NCI-H2081 (cell line): Measurements from ENCODE around the gene LMO1.

ENCODE experiments used
- DNase-seq, 2 experiments: peaks; one replicate each; lab custom pipeline; 2025; lab: John Stamatoyannopoulos, UW

Gene LMO1

GRCh38 chr11:8242499-8243280 lies 21.0 kb downstream of the LMO1 start:
- DNase-seq, result no peak

GRCh38 chr11:8242118-8242475 lies 21.6 kb downstream of the LMO1 start:
- DNase-seq, result no peak

GRCh38 chr11:8241373-8242117 lies 22.1 kb downstream of the LMO1 start:
- DNase-seq, result no peak

- DNase-seq, result no peak
These were observed 24.0 kb downstream of the LMO1 start for GRCh38 chr11:8239536-8240228.

- no peak for DNase-seq
These were observed 24.6 kb downstream of the LMO1 start for GRCh38 chr11:8239040-8239439.

GRCh38 chr11:8237453-8237852 lies 26.2 kb downstream of the LMO1 start:
- no peak for DNase-seq

- DNase-seq, result no peak
These were observed 27.8 kb downstream of the LMO1 start for GRCh38 chr11:8235925-8236324.

- no peak for DNase-seq
These were observed 28.8 kb downstream of the LMO1 start for GRCh38 chr11:8234910-8235309.

GRCh38 chr11:8234425-8234821 lies 29.3 kb downstream of the LMO1 start:
- DNase-seq, result no peak

GRCh38 chr11:8233691-8234424 lies 29.8 kb downstream of the LMO1 start:
- DNase-seq, result no peak

- DNase-seq, result no peak
These were observed 30.6 kb downstream of the LMO1 start for GRCh38 chr11:8232849-8233606.

- DNase-seq, result no peak
These were observed 31.3 kb downstream of the LMO1 start for GRCh38 chr11:8232414-8232813.

GRCh38 chr11:8231979-8232378 lies 31.7 kb downstream of the LMO1 start:
- no peak for DNase-seq

GRCh38 chr11:8230921-8231847 lies 32.5 kb downstream of the LMO1 start:
- DNase-seq, result no peak

GRCh38 chr11:8230178-8230859 lies 33.4 kb downstream of the LMO1 start:
- no peak for DNase-seq

- DNase-seq, result peak; percentile 79 to 90
These were observed 34.1 kb downstream of the LMO1 start for GRCh38 chr11:8229299-8230177.

- no peak for DNase-seq
These were observed 35.4 kb downstream of the LMO1 start for GRCh38 chr11:8228231-8228630.
